Type B pancreatic cell (in vitro differentiated cells): ENCODE data around the gene WEE1. TPM values are rescaled to one million over a fixed set of nuclear protein-coding genes. Genes with fewer than 3 reads are reported as not detected.
A peak's percentile ranks its signal among the peaks of the same experiment; 100 is the strongest.

Source experiments
- DNase-seq: peaks from one replicate; pipeline ENCODE4 v3.0.0; 2021; ENCODE audit warnings: mixed read lengths; ENCODE audit not compliant: unreplicated experiment; ENCODE audit errors: extremely low spot score
- H3K27ac Mint-ChIP-seq: 2 replicates; pipeline ENCODE4 v1.8.0; 2021; ENCODE audit warnings: mild to moderate bottlenecking, mixed read lengths
- H3K27me3 Mint-ChIP-seq: 2 replicates; pipeline ENCODE4 v1.8.0; 2021; ENCODE audit warnings: mixed read lengths
- H3K36me3 Mint-ChIP-seq: 2 replicates; pipeline ENCODE4 v1.8.0; 2021; ENCODE audit warnings: mixed read lengths
- H3K4me1 Mint-ChIP-seq: one replicate; pipeline ENCODE4 v1.8.0; 2021; ENCODE audit warnings: mixed read lengths; ENCODE audit not compliant: unreplicated experiment
- H3K4me3 Mint-ChIP-seq: 2 replicates; pipeline ENCODE4 v1.8.0; 2021; ENCODE audit warnings: mild to moderate bottlenecking, mixed read lengths
- H3K9me3 Mint-ChIP-seq: 2 replicates; pipeline ENCODE4 v1.8.0; 2021; ENCODE audit warnings: mixed read lengths
- CTCF ChIP-seq: fragments of 200-600 bp; sonication (generic); conservative IDR thresholded peaks from 2 replicates; pipeline ENCODE4 v1.5.0; 2021; ENCODE audit warnings: antibody characterized with exemption, mild to moderate bottlenecking
- total RNA-seq: library from RNA; stranded (reverse); gene quantifications from 2 replicates; pipeline ENCODE4 v1.2.1, GENCODE V29; 2021; ENCODE audit warnings: low replicate concordance

WEE1 gene
- total RNA-seq, 1 donor from 2014 or later, result 80.1 TPM

GRCh38 chr11:9562716-9563115 is 10.8 kb upstream of the WEE1 start:
- no peak overlapping the region for H3K4me3 Mint-ChIP-seq
- peaks cover 12% of the 10 kb centered on the region for H3K9me3 Mint-ChIP-seq
- no peak for TF ChIP-seq CTCF
- peaks cover 9% of the 10 kb centered on the region for H3K36me3 Mint-ChIP-seq
- no peak for DNase-seq
- peaks cover 17% of the 10 kb centered on the region for H3K4me1 Mint-ChIP-seq
- H3K27ac Mint-ChIP-seq, result peak overlapping the region; percentile 57
- H3K27me3 Mint-ChIP-seq, result no peaks in the 10 kb centered on the region

- H3K27ac Mint-ChIP-seq, result peak overlapping the region; percentile 13
- peaks cover 9% of the 10 kb centered on the region for H3K36me3 Mint-ChIP-seq
- peaks cover 12% of the 10 kb centered on the region for H3K9me3 Mint-ChIP-seq
- peaks cover 21% of the 10 kb centered on the region for H3K4me1 Mint-ChIP-seq
- no peak for DNase-seq
- no peak for TF ChIP-seq CTCF
- H3K4me3 Mint-ChIP-seq, result no peak overlapping the region
- H3K27me3 Mint-ChIP-seq, result no peaks in the 10 kb centered on the region
These were observed 10.2 kb upstream of the WEE1 start for GRCh38 chr11:9563196-9563730.

- peaks cover 37% of the 10 kb centered on the region for H3K4me1 Mint-ChIP-seq
- H3K27ac Mint-ChIP-seq, result peak overlapping the region; percentile 99
- H3K4me3 Mint-ChIP-seq, result peak overlapping the region; percentile 83
- H3K36me3 Mint-ChIP-seq, result peaks cover 9% of the 10 kb centered on the region
- DNase-seq, result no peak
- no peak for TF ChIP-seq CTCF
- H3K9me3 Mint-ChIP-seq, result peaks cover 12% of the 10 kb centered on the region
- no peaks in the 10 kb centered on the region for H3K27me3 Mint-ChIP-seq
These were observed 7.5 kb upstream of the WEE1 start for GRCh38 chr11:9565822-9566560.

- peaks cover 9% of the 10 kb centered on the region for H3K9me3 Mint-ChIP-seq
- TF ChIP-seq CTCF, result no peak
- peaks cover 40% of the 10 kb centered on the region for H3K4me1 Mint-ChIP-seq
- H3K36me3 Mint-ChIP-seq, result peaks cover 9% of the 10 kb centered on the region
- H3K4me3 Mint-ChIP-seq, result peak overlapping the region; percentile 83
- peak overlapping the region; percentile 99 for H3K27ac Mint-ChIP-seq
- no peaks in the 10 kb centered on the region for H3K27me3 Mint-ChIP-seq
- DNase-seq, result no peak
These were observed 6.9 kb upstream of the WEE1 start for GRCh38 chr11:9566561-9567063.

GRCh38 chr11:9567401-9567800 is 6.1 kb upstream of the WEE1 start:
- DNase-seq, result no peak
- Mint-ChIP-seq H3K27me3 (no peaks in the 10 kb centered on the region), H3K9me3 (peaks cover 3% of the 10 kb centered on the region), H3K27ac (peak overlapping the region; percentile 99), H3K4me1 (peaks cover 46% of the 10 kb centered on the region), H3K36me3 (peaks cover 3% of the 10 kb centered on the region), H3K4me3 (no peak overlapping the region)
- no peak for TF ChIP-seq CTCF
